GM12864 (cell line): Measurements from ENCODE around the gene GAD2.

Source experiments
- DNase-seq: peaks from one replicate; pipeline ENCODE4 v3.0.0-alpha.2; 2011; ENCODE audit warnings: low read depth
- H3K4me3 ChIP-seq: 2 replicates; pipeline ENCODE4 v1.5.1; 2011; ENCODE audit warnings: mild to moderate bottlenecking, low read depth, low read length, control low read depth
- CTCF ChIP-seq: IDR thresholded peaks from 2 replicates; pipeline ENCODE4 v1.5.1; 2011; ENCODE audit warnings: low read depth, mild to moderate bottlenecking, moderate library complexity, low read length, control low read depth, inconsistent platforms; ENCODE audit errors: missing control alignments

Gene GAD2

GRCh38 chr10:26274391-26274790 lies 57.8 kb downstream of the GAD2 start:
- TF ChIP-seq CTCF, result no peak
- H3K4me3 ChIP-seq, result no peak overlapping the region
- DNase-seq, result no peak

- no peak overlapping the region for H3K4me3 ChIP-seq
- no peak for DNase-seq
- TF ChIP-seq CTCF, result no peak
Measured at GRCh38 chr10:26278295-26278694, 61.7 kb downstream of the GAD2 start.

- DNase-seq, result no peak
- no peak for TF ChIP-seq CTCF
- H3K4me3 ChIP-seq, result no peak overlapping the region
Measured at GRCh38 chr10:26290236-26290635, 73.7 kb downstream of the GAD2 start.

- no peak for DNase-seq
- TF ChIP-seq CTCF, result no peak
- no peak overlapping the region for H3K4me3 ChIP-seq
Measured at GRCh38 chr10:26291721-26292480, 75.3 kb downstream of the GAD2 start.

- no peak for DNase-seq
- H3K4me3 ChIP-seq, result no peak overlapping the region
- no peak for TF ChIP-seq CTCF
Measured at GRCh38 chr10:26296360-26296759, 79.8 kb downstream of the GAD2 start.

- DNase-seq, result no peak
- no peak for TF ChIP-seq CTCF
- no peak overlapping the region for H3K4me3 ChIP-seq
Measured at GRCh38 chr10:26300001-26300400, 83.4 kb downstream of the GAD2 start.

GRCh38 chr10:26303366-26303765 lies 86.8 kb downstream of the GAD2 start:
- no peak for TF ChIP-seq CTCF
- DNase-seq, result no peak
- H3K4me3 ChIP-seq, result no peak overlapping the region
